T-helper 2 cell (primary cell): ENCODE data around the gene SLC2A3.
"Not testable (repeated sequence)": the region's sequence is repeated elsewhere in the genome, so short reads cannot be mapped to it uniquely, and the experiment has no call there.

Source experiments
- DNase-seq, 5 experiments: peaks; one replicate each; pipeline versions ENCODE4 v3.0.0 to v3.0.0-alpha.2; 2012 to 2022
- total RNA-seq, 2 donors: gene quantifications; one replicate each; lab custom pipeline; 2026; lab: John Stamatoyannopoulos, UW

Gene SLC2A3
- total RNA-seq, result 2,758 to 2,800 reads per million in 2 donors

GRCh38 chr12:7935590-7936581 is at the start of gene SLC2A3:
Gene SLC2A3 (minus strand): TSS chr12:7936187. CDS start chr12:7936034, 153 bp downstream.
- DNase-seq, result peak; percentile 20 to 96 (median 73)

- no peak for DNase-seq
Observed at GRCh38 chr12:7984900-7985299, 48.9 kb upstream of the SLC2A3 start.

- DNase-seq, result not testable (repeated sequence)
Observed at GRCh38 chr12:7983460-7983859, 47.5 kb upstream of the SLC2A3 start.

- not testable (repeated sequence) for DNase-seq
Observed at GRCh38 chr12:7983019-7983418, 47.0 kb upstream of the SLC2A3 start.

GRCh38 chr12:7982332-7982735 is 46.3 kb upstream of the SLC2A3 start:
- DNase-seq, result not testable (repeated sequence)

GRCh38 chr12:7981446-7981845 is 45.5 kb upstream of the SLC2A3 start:
- no peak for DNase-seq

GRCh38 chr12:7977351-7978124 is 41.6 kb upstream of the SLC2A3 start:
- DNase-seq, result not testable (repeated sequence)

GRCh38 chr12:7973457-7973825 is 37.5 kb upstream of the SLC2A3 start:
- DNase-seq, result no peak

GRCh38 chr12:7972734-7973456 is 36.9 kb upstream of the SLC2A3 start:
- no peak for DNase-seq

- DNase-seq, result peak in 1 of 5 experiments; percentile 39
Observed at GRCh38 chr12:7972269-7972668, 36.3 kb upstream of the SLC2A3 start.

- not testable (repeated sequence) for DNase-seq
Observed at GRCh38 chr12:7971765-7972164, 35.8 kb upstream of the SLC2A3 start.

- DNase-seq, result peak; percentile 55 to 93 (median 83)
Observed at GRCh38 chr12:7970475-7971252, 34.7 kb upstream of the SLC2A3 start.

- DNase-seq, result no peak
Observed at GRCh38 chr12:7966563-7966962, 30.6 kb upstream of the SLC2A3 start.

GRCh38 chr12:7964669-7965068 is 28.7 kb upstream of the SLC2A3 start:
- not testable (repeated sequence) for DNase-seq

GRCh38 chr12:7961395-7962178 is 25.6 kb upstream of the SLC2A3 start:
- no peak for DNase-seq

- DNase-seq, result peak in 3 of 5 experiments; percentile 38 to 86 (median 62)
Observed at GRCh38 chr12:7959701-7960121, 23.7 kb upstream of the SLC2A3 start.

- DNase-seq, result no peak
Observed at GRCh38 chr12:7959278-7959677, 23.3 kb upstream of the SLC2A3 start.

GRCh38 chr12:7954877-7955276 is 18.9 kb upstream of the SLC2A3 start:
- DNase-seq, result not testable (repeated sequence)

- not testable (repeated sequence) for DNase-seq
Observed at GRCh38 chr12:7954418-7954817, 18.4 kb upstream of the SLC2A3 start.

GRCh38 chr12:7953912-7954311 is 17.9 kb upstream of the SLC2A3 start:
- not testable (repeated sequence) for DNase-seq

- no peak for DNase-seq
Observed at GRCh38 chr12:7951671-7952070, 15.7 kb upstream of the SLC2A3 start.
